IMR-90 (cell line): ENCODE data around the gene LHFPL6. TPM values are rescaled to one million over a fixed set of nuclear protein-coding genes. Genes with fewer than 3 reads are reported as not detected.
A peak's percentile ranks its signal among the peaks of the same experiment; 100 is the strongest.

ENCODE experiments used
- ATAC-seq: fragments of 200-7000 bp; cut with Tn5 transposase; 2 replicates; pipeline ENCODE4 v1.9.1; 2020; ENCODE audit warnings: low read depth, mild to moderate bottlenecking, moderate library complexity
- BruUV-seq: library from RNA; stranded (reverse); fragments of 400-500 nt; replicated peaks from 2 replicates; lab custom pipeline; 2021; lab: Mats Ljungman, UMichigan
- CTCF ChIA-PET: fragments of 300-600 bp; formaldehyde crosslinking; extraction: SDS; loops from one replicate; lab custom pipeline; 2021; ENCODE audit warnings: antibody characterized with exemption; lab: Yijun Ruan, JAX
- POLR2A ChIA-PET: fragments of 300-600 bp; sonication (Branson Sonifier 250); formaldehyde crosslinking; loops from one replicate; lab custom pipeline; 2022; ENCODE audit warnings: antibody characterized with exemption; ENCODE audit not compliant: unreplicated experiment; lab: Charles Lee
- DNase-seq: peaks from one replicate; pipeline ENCODE4 v3.0.0; 2013
- H2AFZ ChIP-seq: replicated peaks from 2 replicates; pipeline ENCODE3; 2013; ENCODE audit warnings: low read length, mild to moderate bottlenecking; ENCODE audit not compliant: poor library complexity
- H2AK5ac ChIP-seq: 2 replicates; pipeline ENCODE4 v1.6.1; 2013; ENCODE audit warnings: low read depth, low read length, inconsistent platforms
- H2AK9ac ChIP-seq: replicated peaks from 2 replicates; pipeline ENCODE3; 2013; ENCODE audit warnings: mild to moderate bottlenecking, low read depth, low read length, moderate library complexity; ENCODE audit not compliant: poor library complexity
- H2BK120ac ChIP-seq: 2 replicates; pipeline ENCODE4 v1.6.1; 2013; ENCODE audit warnings: low read depth, low read length, inconsistent platforms
- H2BK15ac ChIP-seq: 3 replicates; pipeline ENCODE4 v1.6.1; 2013; ENCODE audit warnings: low read depth, low read length, inconsistent platforms
- H2BK20ac ChIP-seq: 2 replicates; pipeline ENCODE4 v1.6.1; 2013; ENCODE audit warnings: low read depth, mild to moderate bottlenecking, inconsistent platforms, low read length, moderate library complexity
- H2BK5ac ChIP-seq: 2 replicates; pipeline ENCODE4 v1.6.1; 2013; ENCODE audit warnings: mild to moderate bottlenecking, low read depth, low read length, inconsistent platforms; ENCODE audit not compliant: poor library complexity, severe bottlenecking
- H3K14ac ChIP-seq: replicated peaks from 2 replicates; pipeline ENCODE4 v1.6.1; 2013; ENCODE audit warnings: low read depth, low read length, inconsistent platforms
- H3K18ac ChIP-seq: 2 replicates; pipeline ENCODE4 v1.6.1; 2013; ENCODE audit warnings: low read depth, low read length, control low read depth
- H3K23ac ChIP-seq: 2 replicates; pipeline ENCODE4 v1.6.1; 2013; ENCODE audit warnings: low read depth, low read length, inconsistent platforms
- H3K27ac ChIP-seq: 2 replicates; pipeline ENCODE4 v1.5.1; 2013; ENCODE audit warnings: mild to moderate bottlenecking, control low read depth, low read length; ENCODE audit not compliant: insufficient read depth
- H3K27me3 ChIP-seq: 2 replicates; pipeline ENCODE4 v1.6.1; 2013; ENCODE audit warnings: low read length; ENCODE audit not compliant: control insufficient read depth, insufficient read depth
- H3K36me3 ChIP-seq: 2 replicates; pipeline ENCODE4 v1.6.1; 2013; ENCODE audit warnings: low read length, mixed read lengths; ENCODE audit not compliant: control insufficient read depth, insufficient read depth
- H3K4ac ChIP-seq: 2 replicates; pipeline ENCODE4 v1.6.1; 2013; ENCODE audit warnings: low read depth, low read length, inconsistent platforms
- H3K4me1 ChIP-seq: 2 replicates; pipeline ENCODE4 v1.6.1; 2013; ENCODE audit warnings: low read length, mixed read lengths; ENCODE audit not compliant: control insufficient read depth, insufficient read depth
- H3K4me2 ChIP-seq: 2 replicates; pipeline ENCODE4 v1.6.1; 2013; ENCODE audit warnings: low read depth, mild to moderate bottlenecking, control low read depth, low read length, moderate library complexity
- H3K4me3 ChIP-seq: 2 replicates; pipeline ENCODE4 v1.5.1; 2013; ENCODE audit warnings: low read depth, mild to moderate bottlenecking, control low read depth, low read length, moderate library complexity; ENCODE audit not compliant: insufficient read depth
- H3K56ac ChIP-seq: 2 replicates; pipeline ENCODE4 v1.6.1; 2013; ENCODE audit warnings: low read length, inconsistent platforms; ENCODE audit not compliant: insufficient read depth; ENCODE audit errors: extremely low read depth
- H3K79me1 ChIP-seq, 2 experiments: 2 replicates each; pipeline ENCODE4 v1.6.1; 2013; ENCODE audit warnings: low read length in 2 of 2, inconsistent platforms in 1 of 2, low read depth in 1 of 2
- H3K9ac ChIP-seq: 2 replicates; pipeline ENCODE4 v1.6.1; 2013; ENCODE audit warnings: low read depth, low read length, control low read depth
- H3K9me1 ChIP-seq: 2 replicates; pipeline ENCODE4 v1.6.1; 2013; ENCODE audit warnings: low read length, inconsistent platforms; ENCODE audit not compliant: insufficient read depth
- H3K9me3 ChIP-seq: 2 replicates; pipeline ENCODE4 v1.6.1; 2013; ENCODE audit warnings: low read length; ENCODE audit not compliant: control insufficient read depth, insufficient read depth
- H4K20me1 ChIP-seq: 2 replicates; pipeline ENCODE4 v1.6.1; 2013; ENCODE audit warnings: low read length, inconsistent platforms; ENCODE audit not compliant: insufficient read depth
- H4K5ac ChIP-seq: 2 replicates; pipeline ENCODE4 v1.6.1; 2013; ENCODE audit warnings: mild to moderate bottlenecking, low read depth, low read length, control low read depth
- H4K8ac ChIP-seq, 2 experiments: 2 replicates each; pipeline ENCODE4 v1.6.1; 2013; ENCODE audit warnings: low read depth in 2 of 2, low read length in 2 of 2, control low read depth in 1 of 2, inconsistent platforms in 1 of 2
- H4K91ac ChIP-seq: 2 replicates; pipeline ENCODE4 v1.6.1; 2013; ENCODE audit warnings: low read depth, low read length, inconsistent platforms; ENCODE audit not compliant: insufficient read depth
- CHD1 ChIP-seq: IDR thresholded peaks from 2 replicates; pipeline ENCODE4 v1.6.1; 2012; ENCODE audit warnings: low read depth, low read length, improper control_type of control experiment
- CTCF ChIP-seq: conservative IDR thresholded peaks from 2 replicates; pipeline ENCODE4 v1.5.1; 2012; ENCODE audit warnings: mild to moderate bottlenecking, low read depth, low read length, improper control_type of control experiment
- MAFK ChIP-seq: IDR thresholded peaks from 2 replicates; pipeline ENCODE4 v1.6.1; 2012; ENCODE audit warnings: low read depth, low read length, improper control_type of control experiment
- MAZ ChIP-seq: IDR thresholded peaks from 2 replicates; pipeline ENCODE4 v1.6.1; 2012; ENCODE audit warnings: low read depth, mild to moderate bottlenecking, low read length, improper control_type of control experiment, moderate library complexity, borderline replicate concordance
- MXI1 ChIP-seq: IDR thresholded peaks from 2 replicates; pipeline ENCODE4 v1.6.1; 2012; ENCODE audit warnings: low read depth, mild to moderate bottlenecking, low read length, moderate library complexity, borderline replicate concordance
- RAD21 ChIP-seq: IDR thresholded peaks from 2 replicates; pipeline ENCODE4 v1.6.1; 2012; ENCODE audit warnings: low read length, improper control_type of control experiment
- RFX5 ChIP-seq: IDR thresholded peaks from 2 replicates; pipeline ENCODE4 v1.8.0; 2012; ENCODE audit warnings: low read depth, mild to moderate bottlenecking, low read length, moderate library complexity
- WGBS, 2 experiments: methylation state at CpG; one replicate each; pipeline versions ENCODE4 v1.1.5 to v1.1.7; 2013; ENCODE audit warnings: missing lambda C conversion rate in 2 of 2; ENCODE audit not compliant: insufficient read length in 1 of 2; ENCODE audit errors: extremely low coverage in 2 of 2; 5-methylcytosine and 5-hydroxymethylcytosine counted together
- dilution Hi-C: fragments of 300-500 bp; cut with HindIII; formaldehyde crosslinking; loops from one replicate; pipeline ENCODE4 v1.14.3; 2018; ENCODE audit warnings: low sequenced_read_pairs; ENCODE audit not compliant: unreplicated experiment
- in situ Hi-C: fragments of 300-500 bp; cut with MboI; formaldehyde crosslinking; loops from 3 replicates; pipeline ENCODE4 v1.14.3; 2019; ENCODE audit warnings: low sequenced_read_pairs, inconsistent platforms, mixed read lengths
- intact Hi-C: fragments of 100-400 bp; cut with micrococcal nuclease; formaldehyde crosslinking; loops from 2 replicates; pipeline ENCODE4 v1.10.0; 2022
- polyA plus RNA-seq, 3 experiments: library from polyadenylated mRNA; depleted of rRNA; stranded (reverse); fragments of >200 nt; gene quantifications; 2 replicates each; pipeline ENCODE4 v1.2.3, GENCODE V29; 2012; ENCODE audit warnings: low replicate concordance in 1 of 3
- total RNA-seq: library from RNA; depleted of rRNA; stranded (reverse); fragments of >200 nt; gene quantifications from 2 replicates; pipeline ENCODE4 v1.2.3, GENCODE V29; 2012
- TF ChIP-seq, protein P1 (sequence below): fragments of 150-350 bp; IDR thresholded peaks from 2 replicates; pipeline ENCODE4 v1.6.1; 2016; ENCODE audit warnings: low read depth, mild to moderate bottlenecking, low read length, moderate library complexity, borderline replicate concordance

The LHFPL6 gene
- total and polyA plus RNA-seq, 2 of the 4 experiments (the other 2 are of a cell fraction) = 24.7 to 36.1 TPM

- no CpG with 5 or more reads among the region's 2 CpGs for WGBS, 2 experiments
- Histone ChIP-seq H2BK5ac (peak overlapping the region; percentile 55), H3K18ac (peak overlapping the region; percentile 61; the same call in 1 of the 2 replicates), H3K4me2 (peak overlapping the region; percentile 22; the same call in 1 of the 2 replicates), H3K4me1 (peaks cover 8% of the 10 kb centered on the region), H2BK20ac (peak overlapping the region; percentile 61; the same call in 1 of the 2 replicates), H2AK9ac (no peak overlapping the region), H2AFZ (no peak overlapping the region), H3K9me3 (no peaks in the 10 kb centered on the region), H3K79me1 (peaks cover 15 to 18% of the 10 kb centered on the region in 2 experiments), H2AK5ac (no peak overlapping the region), H3K27me3 (no peaks in the 10 kb centered on the region), H4K91ac (0 out of 2 replicates have a peak overlapping the region, but pooled peaks have one; percentile 17), H3K23ac (0 out of 2 replicates have a peak overlapping the region, but pooled peaks have one; percentile 42), H3K9me1 (no peaks in the 10 kb centered on the region; the same call in 1 of the 2 replicates), H3K56ac (no peak overlapping the region), H3K9ac (no peak overlapping the region), H3K14ac (no peak overlapping the region), H3K4ac (peak overlapping the region; percentile 35; the same call in 1 of the 2 replicates), H2BK120ac (peak overlapping the region; percentile 37; the same call in 1 of the 2 replicates), H3K4me3 (no peak overlapping the region), H3K36me3 (no peaks in the 10 kb centered on the region), H3K27ac (peak overlapping the region; percentile 72; the same call in 1 of the 2 replicates), H4K8ac (0 out of 4 replicates have a peak overlapping the region, but pooled peaks of 1 of the 2 experiments have one; percentile 0), H4K5ac (peak overlapping the region; percentile 44; the same call in 1 of the 2 replicates), H2BK15ac (0 out of 3 replicates have a peak overlapping the region, but pooled peaks have one; percentile 16), H4K20me1 (no peaks in the 10 kb centered on the region; the same call in 1 of the 2 replicates)
- POLR2A ChIA-PET = no interaction called here
- intact Hi-C loops = loop anchor here (5.0 kb wide), 1 partner anchor 65 kb away; no protein-coding TSS in a partner anchor
- CTCF ChIA-PET = interaction anchor here (0.6 kb wide), 1 partner anchor 241 kb away, joined by 4 read pairs; no protein-coding TSS in a partner anchor
- dilution Hi-C loops = no loop called here
- in situ Hi-C loops = no loop called here
- no TSS peak for BruUV-seq
- DNase-seq (no peak), ATAC-seq (peak; percentile 55)
- TF ChIP-seq MXI1 (no peak), CTCF (no peak), CHD1 (no peak), MAFK (no peak), RFX5 (no peak), MAZ (no peak), RAD21 (no peak)
- TF ChIP-seq, protein P1, sequence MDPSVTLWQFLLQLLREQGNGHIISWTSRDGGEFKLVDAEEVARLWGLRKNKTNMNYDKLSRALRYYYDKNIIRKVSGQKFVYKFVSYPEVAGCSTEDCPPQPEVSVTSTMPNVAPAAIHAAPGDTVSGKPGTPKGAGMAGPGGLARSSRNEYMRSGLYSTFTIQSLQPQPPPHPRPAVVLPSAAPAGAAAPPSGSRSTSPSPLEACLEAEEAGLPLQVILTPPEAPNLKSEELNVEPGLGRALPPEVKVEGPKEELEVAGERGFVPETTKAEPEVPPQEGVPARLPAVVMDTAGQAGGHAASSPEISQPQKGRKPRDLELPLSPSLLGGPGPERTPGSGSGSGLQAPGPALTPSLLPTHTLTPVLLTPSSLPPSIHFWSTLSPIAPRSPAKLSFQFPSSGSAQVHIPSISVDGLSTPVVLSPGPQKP = no peak
These were observed 140.6 kb downstream of the LHFPL6 start for GRCh38 chr13:39462428-39462827.
